HG03378 (cell line): Measurements from ENCODE around the gene UVRAG.

ENCODE experiments used
- ATAC-seq: cut with Tn5 transposase; IDR thresholded peaks from one replicate; pipeline ENCODE4 v1.9.1; 2021; ENCODE audit warnings: mild to moderate bottlenecking, moderate library complexity; ENCODE audit not compliant: unreplicated experiment

UVRAG gene

DNA sequence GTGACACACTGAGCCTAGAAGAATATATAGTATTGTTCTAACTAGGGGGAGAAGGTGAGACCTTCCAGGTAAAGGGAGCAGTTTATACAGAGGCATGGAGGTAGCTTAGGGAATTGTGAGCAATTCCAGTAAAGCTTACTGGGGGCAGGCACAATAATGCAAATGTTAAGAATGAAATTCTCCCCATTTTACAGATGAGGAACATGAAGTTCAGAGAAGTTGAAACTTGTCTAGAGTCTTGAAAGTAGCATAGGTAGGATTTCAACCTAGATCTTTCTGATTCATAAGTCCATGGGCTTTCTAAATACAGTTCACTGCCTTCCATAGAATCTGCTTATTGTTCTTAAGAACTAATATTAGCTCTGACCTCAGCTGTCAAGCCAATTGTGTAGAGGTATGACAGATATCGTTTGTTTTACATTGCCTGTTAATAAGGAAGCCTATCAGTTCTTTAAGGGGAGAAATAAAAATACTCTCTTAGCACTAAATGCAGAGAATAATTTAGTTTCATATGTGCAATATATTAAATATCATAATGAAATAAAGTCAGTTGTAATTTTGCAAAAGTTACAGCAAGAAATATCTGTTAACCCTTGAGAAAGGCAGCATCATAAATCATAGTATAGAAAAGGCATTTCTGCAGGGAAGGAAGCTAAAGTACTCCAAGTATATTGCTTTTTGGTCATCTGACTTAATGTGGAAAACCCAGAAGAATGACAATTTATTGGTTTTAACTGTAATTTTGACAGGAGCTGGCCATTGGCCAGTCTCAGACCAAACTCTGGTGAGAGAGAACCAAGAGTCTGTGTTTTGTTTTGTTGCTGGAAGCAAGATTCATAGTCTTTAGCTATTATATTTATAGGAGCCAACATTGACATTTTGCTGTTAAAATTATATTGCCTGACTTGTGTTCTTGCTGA is 181.8 kb downstream of the UVRAG start:
- ATAC-seq: no peak

DNA sequence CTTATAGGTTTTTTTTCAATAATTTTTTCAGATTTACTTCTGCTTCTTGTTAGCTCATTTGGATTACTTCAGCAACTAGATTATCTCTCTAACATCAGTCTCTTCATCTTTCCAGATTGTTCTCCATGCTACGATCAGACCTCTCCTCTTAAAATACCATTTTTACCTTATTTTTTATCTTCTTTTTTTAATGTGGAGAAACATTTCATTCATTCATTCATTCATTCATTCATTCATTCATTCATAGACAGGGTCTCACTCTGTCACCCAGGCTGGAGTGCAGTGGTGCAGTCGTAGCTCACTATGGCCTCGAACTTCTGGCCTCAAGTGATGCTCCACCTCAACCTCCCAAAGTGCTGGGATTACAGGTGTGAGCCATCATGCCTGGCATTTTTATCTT is 189.4 kb downstream of the UVRAG start:
- ATAC-seq: no peak

GRCh38 chr11:76005756-76006155 is 190.7 kb downstream of the UVRAG start:
- ATAC-seq: no peak

DNA sequence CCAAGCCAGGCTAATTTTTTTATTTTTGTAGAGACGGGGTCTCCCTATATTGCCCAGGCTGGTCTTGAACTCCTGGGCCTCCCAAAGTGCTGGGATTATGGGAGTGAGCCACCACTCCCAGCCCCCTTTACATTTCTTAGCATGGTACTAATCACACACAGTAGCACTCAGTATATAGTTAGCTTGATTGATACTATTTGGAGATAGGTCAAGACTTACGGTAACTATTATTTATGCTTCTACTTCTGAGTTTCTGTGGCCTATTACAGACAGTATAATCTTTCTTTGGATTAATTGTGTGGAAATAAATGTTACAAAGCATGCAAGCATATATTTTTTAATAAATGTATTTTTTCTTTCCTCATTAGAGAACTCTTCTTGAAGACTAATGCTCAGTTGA is 192.2 kb downstream of the UVRAG start:
- ATAC-seq: no peak

GRCh38 chr11:76008474-76008873 is 193.5 kb downstream of the UVRAG start:
- ATAC-seq: no peak

DNA sequence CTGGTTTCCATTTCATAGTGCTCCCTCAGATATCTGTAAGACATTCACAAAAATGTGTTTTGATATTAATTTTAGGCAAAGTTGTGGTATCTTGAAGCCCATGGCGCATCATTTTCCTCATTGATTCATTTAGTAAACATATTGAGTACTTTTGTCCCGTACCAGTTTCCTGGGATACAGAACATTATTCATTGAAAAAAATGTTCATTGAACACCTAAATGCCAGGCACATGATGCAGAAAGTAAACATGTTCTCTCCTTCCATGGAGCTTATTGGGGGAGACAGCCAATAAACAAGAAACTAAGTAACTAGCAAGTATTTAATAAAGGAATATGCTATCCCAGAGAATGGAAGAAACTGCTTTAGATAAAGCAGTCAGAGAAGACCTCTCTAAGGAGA is 195.0 kb downstream of the UVRAG start:
- no peak for ATAC-seq

DNA sequence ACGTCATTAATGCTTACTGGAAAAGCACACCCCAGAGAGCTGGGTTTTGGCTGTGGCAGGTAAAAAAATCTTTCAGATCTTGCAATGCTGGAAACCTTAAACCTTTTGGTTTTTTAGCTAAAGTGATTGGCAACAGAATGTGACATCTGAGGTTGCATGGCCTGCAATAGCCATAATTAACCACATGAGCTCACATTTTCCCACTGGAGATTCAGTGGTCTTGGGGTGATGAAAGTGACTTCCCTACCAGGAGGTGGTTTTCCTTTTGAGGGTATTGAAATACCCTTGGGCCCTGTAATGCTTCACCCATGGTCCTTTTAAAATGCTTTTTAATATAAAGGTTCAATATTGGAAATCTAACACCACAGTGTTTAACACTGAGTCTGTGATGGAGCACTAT is 198.5 kb downstream of the UVRAG start:
- no peak for ATAC-seq

DNA sequence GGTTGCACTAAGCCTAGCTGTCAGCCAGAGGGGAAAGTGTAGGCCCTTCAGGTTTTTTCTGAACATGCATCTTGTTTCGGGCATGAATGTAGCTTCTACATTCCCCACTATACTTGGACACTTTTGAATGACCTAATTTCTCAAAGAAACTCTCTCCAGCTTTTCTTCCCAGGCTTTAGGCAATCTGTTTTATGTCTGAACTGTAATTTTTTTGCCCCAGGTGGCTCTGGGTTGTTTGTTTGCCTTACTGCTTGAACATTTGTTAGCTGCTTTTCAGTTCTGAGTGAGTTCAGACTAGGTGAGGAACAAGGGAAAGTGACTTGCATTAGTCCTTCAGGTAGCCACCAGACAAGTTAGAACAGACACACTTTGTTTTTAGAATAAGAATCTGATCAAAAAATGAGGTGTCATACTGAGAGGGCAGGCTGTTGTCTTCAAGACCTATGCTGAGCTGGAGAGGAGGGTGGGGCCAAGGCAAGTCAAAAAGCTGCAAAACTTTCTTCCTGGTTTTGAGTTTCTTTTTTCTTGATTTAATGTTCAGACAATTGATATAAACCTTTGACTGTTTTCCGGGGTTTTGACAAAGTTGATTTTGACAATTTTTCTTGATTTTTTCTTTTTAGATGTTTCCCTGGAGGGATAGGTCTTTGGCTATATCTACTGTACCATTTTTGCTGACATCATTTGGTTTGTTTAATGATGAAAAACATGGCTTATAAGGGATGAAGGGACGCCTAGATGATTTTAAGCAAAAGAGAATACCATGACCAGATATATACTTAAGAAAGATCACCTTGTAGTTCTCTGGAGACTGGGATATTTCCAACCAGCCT is 208.4 kb downstream of the UVRAG start:
- ATAC-seq: no peak

DNA sequence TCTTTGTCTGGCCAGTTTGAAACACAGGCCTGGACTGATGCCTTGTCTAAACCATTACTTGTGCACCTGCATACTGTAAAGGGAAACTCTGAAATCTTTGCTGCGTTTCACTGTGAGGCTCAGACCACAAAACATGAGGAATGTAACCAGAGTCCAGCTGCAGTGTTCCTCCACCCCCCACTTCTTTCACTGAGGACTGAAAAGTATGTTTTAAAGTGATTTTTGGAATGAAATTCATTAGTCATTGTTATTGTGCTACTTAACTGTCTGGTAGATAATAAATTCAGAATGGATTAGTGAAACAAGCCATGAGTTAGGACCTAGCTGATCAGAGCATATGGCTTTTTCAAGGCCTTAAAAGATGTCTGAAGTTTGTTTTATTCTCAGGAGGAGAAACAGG is 210.1 kb downstream of the UVRAG start:
- ATAC-seq: no peak

DNA sequence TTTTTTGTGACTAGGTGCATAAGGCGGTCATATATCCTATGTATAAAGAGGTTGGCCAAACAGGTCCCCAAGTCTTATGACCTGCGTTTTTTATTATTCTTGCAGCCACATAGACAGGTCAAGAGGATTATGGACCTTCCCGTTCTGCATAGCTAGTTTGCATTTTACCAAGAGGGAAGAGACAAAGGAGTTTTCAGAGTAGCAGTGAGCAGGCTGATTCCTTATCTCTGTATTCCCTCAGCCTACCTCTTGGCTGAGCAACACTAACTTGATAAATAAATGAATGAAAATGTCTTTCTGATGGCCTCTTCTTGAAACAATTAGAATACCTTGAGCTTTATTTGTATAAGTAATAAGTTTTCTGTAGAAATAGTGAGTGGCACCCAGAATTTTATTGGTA is 210.8 kb downstream of the UVRAG start:
- no peak for ATAC-seq

GRCh38 chr11:76026281-76026680 is 211.3 kb downstream of the UVRAG start:
- ATAC-seq: no peak

GRCh38 chr11:76026862-76027261 is 211.9 kb downstream of the UVRAG start:
- no peak for ATAC-seq

GRCh38 chr11:76030286-76030685 is 215.3 kb downstream of the UVRAG start:
- ATAC-seq: no peak

- no peak for ATAC-seq
These were observed 216.1 kb downstream of the UVRAG start for GRCh38 chr11:76030968-76031590.

GRCh38 chr11:76033699-76034098 is 218.7 kb downstream of the UVRAG start:
- ATAC-seq: peak; percentile 47

DNA sequence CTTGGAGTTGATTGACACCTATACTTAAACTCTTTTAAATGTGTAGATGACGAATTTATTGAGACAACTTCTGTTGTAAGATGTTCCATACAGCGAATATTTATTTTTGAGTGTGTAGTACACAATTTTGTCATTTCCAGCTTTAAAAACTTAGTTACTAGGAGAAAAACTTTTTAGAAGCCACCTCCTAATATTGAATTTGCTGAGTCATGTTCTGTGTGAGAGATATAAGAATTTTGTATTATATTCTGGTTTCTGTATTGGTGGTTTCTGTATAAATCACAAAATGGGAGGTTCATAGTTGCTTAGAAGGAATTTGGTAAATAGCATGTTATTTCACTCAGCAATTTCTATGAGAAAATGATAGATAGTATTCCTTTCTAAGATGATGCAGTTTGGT is 220.0 kb downstream of the UVRAG start:
- ATAC-seq: no peak

- ATAC-seq: no peak
These were observed 223.6 kb downstream of the UVRAG start for GRCh38 chr11:76038608-76039007.

DNA sequence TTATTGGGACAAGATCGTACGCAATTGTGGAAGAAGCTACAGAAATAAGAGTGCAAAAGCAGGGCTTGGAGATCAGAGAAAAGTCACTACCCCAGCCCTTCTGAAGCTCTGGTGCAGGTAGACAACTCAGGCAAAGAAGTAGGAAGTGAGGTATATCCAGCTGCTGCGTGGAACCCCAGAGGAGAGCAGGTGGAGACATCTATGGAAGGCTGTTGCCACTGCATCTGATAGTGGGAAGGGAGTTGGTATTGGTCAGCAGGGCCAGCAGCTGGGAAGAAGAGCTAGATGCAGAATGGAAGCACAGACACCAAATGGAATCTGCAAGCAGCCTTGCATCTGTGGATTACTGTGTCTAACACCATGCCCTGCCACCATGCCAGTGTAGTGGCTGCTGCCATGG is 226.2 kb downstream of the UVRAG start:
- no peak for ATAC-seq

- ATAC-seq: no peak
These were observed 229.8 kb downstream of the UVRAG start for GRCh38 chr11:76044750-76045320.

GRCh38 chr11:76047231-76047630 is 232.2 kb downstream of the UVRAG start:
- no peak for ATAC-seq

- no peak for ATAC-seq
These were observed 232.8 kb downstream of the UVRAG start for GRCh38 chr11:76047766-76048165.
